HG03432 (cell line): ENCODE results near the gene SPAG5.
"Not testable (repeated sequence)": the region's sequence is repeated elsewhere in the genome, so short reads cannot be mapped to it uniquely, and the experiment has no call there.

ENCODE experiments used
- ATAC-seq: cut with Tn5 transposase; IDR thresholded peaks from one replicate; pipeline ENCODE4 v1.9.1; 2021; ENCODE audit warnings: mild to moderate bottlenecking, moderate library complexity; ENCODE audit not compliant: unreplicated experiment

Gene SPAG5

DNA sequence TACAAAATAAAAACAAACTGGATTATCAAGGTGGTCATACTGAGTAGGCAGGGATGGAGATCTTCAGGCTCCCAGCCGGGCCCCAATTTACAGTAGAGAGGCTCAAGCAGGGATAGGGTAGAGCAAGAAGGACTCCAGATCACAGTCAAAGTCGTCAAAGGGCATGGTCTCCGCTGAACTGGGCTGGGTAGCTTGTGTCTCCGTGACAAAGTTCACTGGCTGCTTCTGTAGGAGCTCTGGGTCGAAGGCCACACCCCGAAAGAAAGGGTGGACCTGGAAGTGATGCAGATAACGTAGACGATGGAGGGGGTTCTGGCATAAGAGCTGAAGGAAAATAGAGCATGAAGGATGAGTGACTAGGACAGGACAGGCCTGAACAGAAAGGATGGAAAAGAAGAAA lies 11.6 kb upstream of the SPAG5 start:
- no peak for ATAC-seq

- ATAC-seq = not testable (repeated sequence)
Observed at GRCh38 chr17:28604031-28604430, 5.2 kb upstream of the SPAG5 start.

- ATAC-seq = peak; percentile 49
Observed at GRCh38 chr17:28599311-28600184, 723 bp upstream of the SPAG5 start.

DNA sequence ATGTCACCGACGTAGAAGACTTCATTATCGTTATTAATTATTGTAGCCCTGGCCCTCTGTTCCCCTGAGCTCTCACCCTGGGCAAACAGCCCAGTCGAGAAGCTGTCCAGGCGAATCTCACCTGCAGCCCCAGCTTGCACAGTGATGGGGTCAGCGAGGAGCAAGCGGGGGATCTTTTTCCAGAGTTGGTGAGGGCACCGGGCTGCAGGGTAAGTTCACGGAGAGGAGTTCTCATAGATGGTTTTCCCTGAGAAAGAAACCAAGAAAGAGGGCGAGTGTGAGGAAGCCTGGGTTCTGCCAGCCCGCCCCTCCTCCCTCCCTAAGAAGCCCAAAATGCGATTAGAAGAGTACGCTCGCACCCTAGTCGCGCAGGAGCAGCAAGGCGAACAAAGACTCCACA lies 436 bp downstream of the SPAG5 start:
- no peak for ATAC-seq

- ATAC-seq = no peak
Observed at GRCh38 chr17:28597606-28598383, 1.0 kb downstream of the SPAG5 start.

GRCh38 chr17:28592260-28592659 lies 6.6 kb downstream of the SPAG5 start:
- ATAC-seq = no peak

DNA sequence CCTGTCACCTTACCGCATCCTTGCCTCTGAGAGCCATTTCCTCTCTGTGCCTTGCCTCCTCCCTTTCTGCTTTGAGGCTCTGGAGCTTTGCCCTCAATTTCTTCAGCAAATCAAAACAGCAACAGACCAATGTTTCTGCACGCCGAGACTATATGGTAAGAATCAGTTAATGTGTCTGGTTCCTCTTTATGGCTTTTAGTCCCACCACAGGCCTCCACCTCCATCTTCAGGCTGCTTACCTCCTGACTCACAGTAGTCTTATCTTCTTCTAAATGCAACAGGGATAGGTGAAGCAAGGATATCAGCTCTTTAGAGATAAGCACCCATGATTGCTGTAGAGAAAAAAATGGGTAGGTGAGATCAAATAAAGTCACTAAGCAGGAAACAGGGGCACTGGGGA lies 13.0 kb downstream of the SPAG5 start:
- ATAC-seq = no peak

- ATAC-seq = no peak
Observed at GRCh38 chr17:28584434-28584833, 14.4 kb downstream of the SPAG5 start.

GRCh38 chr17:28582513-28582912 lies 16.3 kb downstream of the SPAG5 start:
- no peak for ATAC-seq

GRCh38 chr17:28580959-28581358 lies 17.9 kb downstream of the SPAG5 start:
- no peak for ATAC-seq

GRCh38 chr17:28579526-28579925 lies 19.3 kb downstream of the SPAG5 start:
- no peak for ATAC-seq

GRCh38 chr17:28578246-28579195 lies 20.3 kb downstream of the SPAG5 start:
- ATAC-seq = no peak

GRCh38 chr17:28577466-28577824 lies 21.4 kb downstream of the SPAG5 start:
- no peak for ATAC-seq

DNA sequence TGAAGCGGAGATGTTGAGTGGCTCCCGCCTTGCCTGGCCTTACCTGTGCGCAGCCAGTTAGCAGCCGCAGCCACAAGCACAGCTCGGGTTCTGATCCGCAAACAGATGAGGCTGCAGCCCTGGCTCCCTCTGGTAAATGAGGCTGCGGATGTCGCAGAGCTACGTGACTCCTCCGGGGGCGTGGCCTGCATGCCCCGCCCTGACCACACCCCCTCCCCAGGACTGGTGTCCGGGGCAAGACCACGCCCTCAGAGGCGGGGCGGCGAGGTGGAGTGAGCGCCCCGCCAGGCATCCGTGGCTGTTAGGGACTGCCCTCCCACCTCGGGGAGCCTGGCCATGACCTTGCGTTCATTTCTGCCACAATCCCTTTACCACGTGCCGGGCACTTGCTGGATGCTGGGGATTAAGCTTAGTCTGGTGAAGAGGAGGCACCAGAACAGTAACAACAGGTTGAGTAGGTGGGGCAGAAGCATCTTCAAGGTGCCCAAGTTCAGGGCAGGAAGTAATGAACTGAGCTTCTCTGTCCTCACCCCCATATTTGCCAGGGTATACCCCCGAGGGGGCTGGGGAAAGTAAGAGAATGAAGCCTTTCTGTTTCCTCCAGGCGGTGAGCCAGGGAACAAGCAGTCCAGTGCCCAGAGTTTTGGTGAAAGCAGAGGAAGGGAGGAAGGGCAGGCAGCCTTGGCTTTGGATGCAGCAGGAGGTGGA lies 21.9 kb downstream of the SPAG5 start, which contains the start of gene ALDOC:
ALDOC (minus strand) TSS at position 138 of the 708 bp plus-strand sequence. CDS start 1,363 bp downstream, outside the sequence.
- ATAC-seq = peak; percentile 85

- not testable (repeated sequence) for ATAC-seq
Observed at GRCh38 chr17:28576016-28576415, 22.8 kb downstream of the SPAG5 start.

DNA sequence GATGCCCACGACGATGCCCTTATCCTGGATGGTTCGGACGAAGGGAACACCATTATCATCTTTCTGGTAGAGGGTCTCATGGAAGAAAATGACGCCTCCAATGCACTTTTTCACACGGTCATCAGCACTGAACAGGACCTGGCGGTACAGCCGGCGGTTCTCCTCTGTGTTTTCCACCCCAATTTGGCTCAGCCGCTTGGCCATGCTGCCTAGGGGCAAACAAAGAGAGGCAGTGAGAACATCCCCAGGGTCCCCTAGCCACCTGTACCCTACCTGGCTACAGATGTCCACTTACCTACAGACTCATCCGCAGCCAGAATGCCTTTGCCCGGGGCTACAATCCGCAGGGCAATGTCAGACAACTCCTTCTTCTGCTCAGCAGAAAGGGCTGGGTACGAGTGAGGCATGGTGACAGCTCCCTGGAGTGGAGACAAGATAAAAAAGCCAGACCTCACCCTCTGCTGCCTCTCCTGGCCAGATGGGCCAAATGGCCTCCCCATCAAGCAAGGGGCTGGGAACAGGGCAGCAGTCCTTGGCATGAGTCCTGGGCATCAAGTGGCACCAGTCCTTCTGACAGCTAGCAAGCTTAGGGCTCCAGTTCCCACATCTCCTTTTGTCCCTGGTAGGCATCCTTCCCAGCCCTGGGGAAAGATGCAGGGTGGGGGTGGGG lies 23.6 kb downstream of the SPAG5 start:
- ATAC-seq = no peak

- no peak for ATAC-seq
Observed at GRCh38 chr17:28574526-28574925, 24.3 kb downstream of the SPAG5 start.

DNA sequence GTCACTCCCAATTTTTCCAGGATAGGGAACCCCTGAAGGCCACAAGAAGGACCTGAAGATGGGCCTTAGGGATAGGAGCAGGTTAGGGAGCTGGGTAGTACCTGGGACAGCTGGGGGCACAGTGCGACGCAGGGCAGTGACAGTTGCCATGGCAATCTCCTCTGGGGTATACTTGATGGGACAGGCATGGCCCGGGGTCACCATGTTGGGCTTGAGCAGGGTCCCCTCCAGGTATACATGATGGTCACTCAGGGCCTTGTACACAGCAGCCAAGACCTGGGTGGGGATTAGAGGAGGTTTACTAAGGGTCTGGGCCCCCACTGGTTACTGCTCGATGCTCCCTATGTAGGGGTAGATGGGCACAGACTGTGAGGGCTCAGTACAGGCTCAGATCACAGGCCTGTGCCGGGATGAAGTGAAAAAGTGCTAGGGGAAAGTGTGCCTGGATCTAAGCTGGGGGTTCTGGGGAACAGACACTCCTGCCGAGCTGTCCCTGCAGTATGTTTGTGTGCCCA lies 24.8 kb downstream of the SPAG5 start:
- ATAC-seq = no peak

DNA sequence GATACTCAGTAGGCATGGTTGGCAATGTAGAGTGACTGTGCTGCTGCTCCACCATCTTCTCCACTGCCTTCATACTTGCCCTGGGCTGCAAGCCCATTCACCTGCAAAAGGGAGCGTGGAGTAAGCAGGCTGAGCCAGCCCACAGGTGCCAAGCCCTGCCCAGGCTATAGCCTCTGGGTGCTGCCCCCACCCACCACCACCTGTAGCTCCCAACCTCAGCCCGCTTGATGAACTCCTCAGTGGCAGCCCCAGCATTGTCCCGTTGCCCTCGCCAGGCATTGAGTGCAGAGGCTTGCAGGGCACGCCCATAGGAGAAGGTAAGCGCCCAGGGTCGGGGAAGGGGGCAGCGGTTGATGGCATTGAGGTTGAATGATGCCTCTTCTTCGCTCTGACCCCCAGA lies 25.3 kb downstream of the SPAG5 start:
- ATAC-seq = no peak

DNA sequence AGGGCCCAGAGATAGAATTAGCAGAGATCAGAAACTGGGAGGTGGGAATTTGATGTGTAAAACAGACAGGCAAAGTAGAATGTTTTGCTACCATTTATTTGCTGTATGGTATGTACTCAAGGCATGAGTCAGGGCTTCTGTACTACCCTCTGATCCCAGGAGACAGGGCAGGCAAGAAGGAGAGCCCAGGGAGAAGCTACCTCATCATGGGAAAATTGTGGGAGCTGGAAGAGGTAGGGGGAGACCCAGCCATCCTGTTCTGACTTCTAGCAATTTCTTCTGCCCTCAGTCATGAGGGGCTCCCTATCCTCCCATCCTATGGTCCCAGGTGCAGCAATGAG lies 25.8 kb downstream of the SPAG5 start:
- ATAC-seq = no peak
